Activated CD8-positive, alpha-beta T cell treated with anti-CD3 and anti-CD28 coated beads, Interleukin-2, amount 10 ng/mL, durations not matched to agents 7 days and 5 days (primary cell): ENCODE results near the gene DNAJB11. TPM values are rescaled to one million over a fixed set of nuclear protein-coding genes. Genes with fewer than 3 reads are reported as not detected.
"Not testable (repeated sequence)": the region's sequence is repeated elsewhere in the genome, so short reads cannot be mapped to it uniquely, and the experiment has no call there.

Source experiments
- ATAC-seq: fragments of 150-1000 bp; cut with Tn5 transposase; one replicate; pipeline ENCODE4 v1.10.0; 2021; ENCODE audit warnings: moderate library complexity
- CTCF ChIA-PET: fragments of 350-600 bp; sonication (Branson Sonifier 250); formaldehyde crosslinking; loops from one replicate; lab custom pipeline; 2021; ENCODE audit warnings: antibody characterized with exemption; lab: Charles Lee
- POLR2A ChIA-PET: fragments of 350-600 bp; sonication (Branson Sonifier 250); formaldehyde crosslinking; loops from one replicate; lab custom pipeline; 2021; ENCODE audit warnings: antibody characterized with exemption; lab: Charles Lee
- DNase-seq: peaks from one replicate; pipeline ENCODE4 v3.0.0-alpha.2; 2020
- H3K27ac Mint-ChIP-seq: one replicate; pipeline ENCODE4 v1.8.0; 2021; ENCODE audit warnings: mild to moderate bottlenecking, mixed read lengths
- H3K27me3 Mint-ChIP-seq: one replicate; pipeline ENCODE4 v1.8.0; 2021; ENCODE audit warnings: low read depth, mixed read lengths
- H3K36me3 Mint-ChIP-seq: one replicate; pipeline ENCODE4 v1.8.0; 2021; ENCODE audit warnings: low read depth, mixed read lengths
- H3K4me1 Mint-ChIP-seq: one replicate; pipeline ENCODE4 v1.8.0; 2021; ENCODE audit warnings: low read depth, mixed read lengths
- H3K4me3 Mint-ChIP-seq: one replicate; pipeline ENCODE4 v1.8.0; 2021; ENCODE audit warnings: mild to moderate bottlenecking, mixed read lengths
- H3K9me3 Mint-ChIP-seq: one replicate; pipeline ENCODE4 v1.8.0; 2022; ENCODE audit warnings: mixed read lengths; ENCODE audit not compliant: insufficient read depth
- total RNA-seq, 2 experiments: library from RNA; stranded (reverse); gene quantifications; one replicate each; pipeline ENCODE4 v1.2.3, GENCODE V29; 2021

The DNAJB11 gene
- total RNA-seq, 2 experiments from 2014 or later, result 55.9 to 56.5 TPM

GRCh38 chr3:186633481-186633880 lies 63.0 kb downstream of the DNAJB11 start:
- H3K9me3 Mint-ChIP-seq, result no peaks in the 10 kb centered on the region

GRCh38 chr3:186634207-186634606 lies 63.7 kb downstream of the DNAJB11 start:
- H3K27ac Mint-ChIP-seq, H3K9me3 Mint-ChIP-seq, H3K4me3 Mint-ChIP-seq, POLR2A ChIA-PET, DNase-seq, H3K4me1 Mint-ChIP-seq, ATAC-seq, H3K36me3 Mint-ChIP-seq: not testable (repeated sequence)
- H3K27me3 Mint-ChIP-seq, result peaks cover 16% of the 10 kb centered on the region
- CTCF ChIA-PET, result interaction anchor here (6.4 kb wide), 1 partner anchor 18 kb away, joined by 26 read pairs; no protein-coding TSS in a partner anchor

More at GRCh38 chr3:186633481-186633880, 63.0 kb downstream of the DNAJB11 start:
- Mint-ChIP-seq H3K27ac (no peak overlapping the region), H3K27me3 (peaks cover 15% of the 10 kb centered on the region), H3K4me3 (no peak overlapping the region), H3K4me1 (no peaks in the 10 kb centered on the region), H3K36me3 (no peaks in the 10 kb centered on the region)
- DNase-seq (no peak), ATAC-seq (no peak)
- ChIA-PET POLR2A (no interaction called here), CTCF (interaction anchor here (1.2 to 6.4 kb wide), 2 partner anchors 10 to 18 kb away, joined by 3 to 26 read pairs; no protein-coding TSS in a partner anchor)

Other genes with a start within 250 kb of the DNAJB11 start
- gene DGKG, start 208.5 kb upstream of the DNAJB11 start, total RNA-seq, result under 1 TPM; 0.37 to 0.42 TPM
- 1 to 10 TPM; 4.6 to 5.6 TPM for gene CRYGS, start 26.3 kb upstream of the DNAJB11 start, total RNA-seq
- gene TBCCD1, start 3.4 kb upstream of the DNAJB11 start, total RNA-seq, result 10 to 100 TPM; 19.4 to 20.1 TPM
- gene AHSG, start 42.3 kb downstream of the DNAJB11 start, total RNA-seq, result not detected
- gene FETUB, start 69.7 kb downstream of the DNAJB11 start, total RNA-seq, result not detected
- gene HRG, start 95.3 kb downstream of the DNAJB11 start, total RNA-seq, result not detected
- not detected for gene KNG1, start 146.6 kb downstream of the DNAJB11 start, total RNA-seq
- 100 to 1,000 TPM; 365 to 383 TPM for gene EIF4A2, start 212.9 kb downstream of the DNAJB11 start, total RNA-seq
- gene RFC4, start 235.8 kb downstream of the DNAJB11 start, total RNA-seq, result 100 to 1,000 TPM in 1 of 2 experiments, 10 to 100 TPM in 1; 98.9 to 106 TPM